ENCODE measurements around the gene ADGRL2.

The ADGRL2 gene

GRCh38 chr1:81844477-81844876, 43.7 kb downstream of the ADGRL2 start:
- Histone ChIP-seq H2BK15ac (replicated peaks; ENCODE audit: low read depth) (no peak overlapping the region), H3K27me3 (ENCODE audit: insufficient read depth, low read length, poor library complexity) (no peaks in the 10 kb centered on the region), H3K4me1 (ENCODE audit: control insufficient read depth, low read depth, low read length) (no peaks in the 10 kb centered on the region), H3K18ac (ENCODE audit: low read length) (no peak overlapping the region), H3K9ac (ENCODE audit: low read length) (no peak overlapping the region), H3K4ac (ENCODE audit: low read depth, low read length) (no peak overlapping the region), H2AK5ac (ENCODE audit: low read length) (no peak overlapping the region), H2BK5ac (ENCODE audit: low read length) (no peak overlapping the region), H4K8ac (ENCODE audit: low read depth, low read length) (no peak overlapping the region), H3K79me2 (ENCODE audit: control insufficient read depth, insufficient read depth, low read length) (peaks cover 3% of the 10 kb centered on the region), H2BK120ac (ENCODE audit: low read depth, low read length) (no peak overlapping the region), H3K56ac (ENCODE audit: low read length) (no peak overlapping the region), H3K36me3 (ENCODE audit: control insufficient read depth, insufficient read depth, low read length) (no peaks in the 10 kb centered on the region), H3K27ac (ENCODE audit: low read depth, low read length) (no peak overlapping the region), H3K4me3 (ENCODE audit: low read length) (no peak overlapping the region), H3K79me1 (ENCODE audit: low read length) (peaks cover 4% of the 10 kb centered on the region), H3K23ac (ENCODE audit: low read length) (no peak overlapping the region), H4K5ac (ENCODE audit: low read length) (no peak overlapping the region), H3K4me2 (ENCODE audit: low read length) (no peak overlapping the region)
- no CpG with 5 or more reads among the region's 2 CpGs for WGBS (ENCODE audit: extremely low coverage, insufficient coverage, low lambda C conversion rate)
- no peak for DNase-seq

- Histone ChIP-seq H3K9ac (ENCODE audit: low read length) (no peak overlapping the region), H4K5ac (ENCODE audit: low read length) (no peak overlapping the region), H2BK15ac (replicated peaks; ENCODE audit: low read depth) (no peak overlapping the region), H3K4ac (ENCODE audit: low read depth, low read length) (no peak overlapping the region), H3K4me2 (ENCODE audit: low read length) (no peak overlapping the region), H3K4me1 (ENCODE audit: control insufficient read depth, low read depth, low read length) (peaks cover 3% of the 10 kb centered on the region), H3K23ac (ENCODE audit: low read length) (no peak overlapping the region), H3K18ac (ENCODE audit: low read length) (no peak overlapping the region), H2BK120ac (ENCODE audit: low read depth, low read length) (no peak overlapping the region), H3K27me3 (ENCODE audit: insufficient read depth, low read length, poor library complexity) (no peaks in the 10 kb centered on the region), H3K4me3 (ENCODE audit: low read length) (no peak overlapping the region), H3K36me3 (ENCODE audit: control insufficient read depth, insufficient read depth, low read length) (no peaks in the 10 kb centered on the region), H3K56ac (ENCODE audit: low read length) (no peak overlapping the region), H2AK5ac (ENCODE audit: low read length) (no peak overlapping the region), H3K79me2 (ENCODE audit: control insufficient read depth, insufficient read depth, low read length) (peaks cover 3% of the 10 kb centered on the region), H3K79me1 (ENCODE audit: low read length) (peaks cover 2% of the 10 kb centered on the region), H3K27ac (ENCODE audit: low read depth, low read length) (no peak overlapping the region), H4K8ac (ENCODE audit: low read depth, low read length) (no peak overlapping the region), H2BK5ac (ENCODE audit: low read length) (no peak overlapping the region)
- DNase-seq, result no peak
- no CpG with 5 or more reads among the region's 1 CpG for WGBS (ENCODE audit: extremely low coverage, insufficient coverage, low lambda C conversion rate)
Observed at GRCh38 chr1:81846630-81847029, 45.9 kb downstream of the ADGRL2 start.

- no CpG with 5 or more reads among the region's 2 CpGs for WGBS (ENCODE audit: extremely low coverage, insufficient coverage, low lambda C conversion rate)
- DNase-seq, result no peak
- H2AK5ac ChIP-seq (ENCODE audit: low read length), result no peak overlapping the region
- H3K4me1 ChIP-seq (ENCODE audit: control insufficient read depth, low read depth, low read length), result peaks cover 3% of the 10 kb centered on the region
- no peak overlapping the region for H3K27ac ChIP-seq (ENCODE audit: low read depth, low read length)
- no peak overlapping the region for H2BK120ac ChIP-seq (ENCODE audit: low read depth, low read length)
- H3K4ac ChIP-seq (ENCODE audit: low read depth, low read length), result no peak overlapping the region
- H3K27me3 ChIP-seq (ENCODE audit: insufficient read depth, low read length, poor library complexity), result no peaks in the 10 kb centered on the region
- H3K23ac ChIP-seq (ENCODE audit: low read length), result no peak overlapping the region
- H4K5ac ChIP-seq (ENCODE audit: low read length), result no peak overlapping the region
- H3K79me2 ChIP-seq (ENCODE audit: control insufficient read depth, insufficient read depth, low read length), result no peaks in the 10 kb centered on the region
- H2BK5ac ChIP-seq (ENCODE audit: low read length), result no peak overlapping the region
- H3K56ac ChIP-seq (ENCODE audit: low read length), result no peak overlapping the region
- H3K36me3 ChIP-seq (ENCODE audit: control insufficient read depth, insufficient read depth, low read length), result no peaks in the 10 kb centered on the region
- H3K18ac ChIP-seq (ENCODE audit: low read length), result no peak overlapping the region
- H4K8ac ChIP-seq (ENCODE audit: low read depth, low read length), result no peak overlapping the region
- H3K4me3 ChIP-seq (ENCODE audit: low read length), result no peak overlapping the region
- H3K79me1 ChIP-seq (ENCODE audit: low read length), result no peaks in the 10 kb centered on the region
- no peak overlapping the region for H3K4me2 ChIP-seq (ENCODE audit: low read length)
- no peak overlapping the region for H3K9ac ChIP-seq (ENCODE audit: low read length)
- H2BK15ac ChIP-seq (replicated peaks; ENCODE audit: low read depth), result no peak overlapping the region
Observed at GRCh38 chr1:81847063-81847462, 46.3 kb downstream of the ADGRL2 start.

GRCh38 chr1:81848880-81849682, 48.3 kb downstream of the ADGRL2 start:
- Histone ChIP-seq H3K4me2 (ENCODE audit: low read length) (no peak overlapping the region), H3K79me1 (ENCODE audit: low read length) (peaks cover 2% of the 10 kb centered on the region), H2BK5ac (ENCODE audit: low read length) (no peak overlapping the region), H3K4me1 (ENCODE audit: control insufficient read depth, low read depth, low read length) (peaks cover 3% of the 10 kb centered on the region), H3K79me2 (ENCODE audit: control insufficient read depth, insufficient read depth, low read length) (peaks cover 3% of the 10 kb centered on the region), H3K4ac (ENCODE audit: low read depth, low read length) (no peak overlapping the region), H4K8ac (ENCODE audit: low read depth, low read length) (no peak overlapping the region), H3K27ac (ENCODE audit: low read depth, low read length) (no peak overlapping the region), H2BK120ac (ENCODE audit: low read depth, low read length) (no peak overlapping the region), H3K27me3 (ENCODE audit: insufficient read depth, low read length, poor library complexity) (no peaks in the 10 kb centered on the region), H3K23ac (ENCODE audit: low read length) (no peak overlapping the region), H3K9ac (ENCODE audit: low read length) (no peak overlapping the region), H4K5ac (ENCODE audit: low read length) (no peak overlapping the region), H3K56ac (ENCODE audit: low read length) (no peak overlapping the region), H3K18ac (ENCODE audit: low read length) (no peak overlapping the region), H2AK5ac (ENCODE audit: low read length) (no peak overlapping the region), H3K4me3 (ENCODE audit: low read length) (no peak overlapping the region), H3K36me3 (ENCODE audit: control insufficient read depth, insufficient read depth, low read length) (no peaks in the 10 kb centered on the region), H2BK15ac (replicated peaks; ENCODE audit: low read depth) (no peak overlapping the region)
- DNase-seq, result peak; percentile 93
- WGBS (ENCODE audit: extremely low coverage, insufficient coverage, low lambda C conversion rate), result no CpG with 5 or more reads among the region's 5 CpGs

GRCh38 chr1:81850031-81850430, 49.3 kb downstream of the ADGRL2 start:
- Histone ChIP-seq H2AK5ac (ENCODE audit: low read length) (no peak overlapping the region), H3K79me1 (ENCODE audit: low read length) (peaks cover 5% of the 10 kb centered on the region), H3K36me3 (ENCODE audit: control insufficient read depth, insufficient read depth, low read length) (no peaks in the 10 kb centered on the region), H3K23ac (ENCODE audit: low read length) (no peak overlapping the region), H3K79me2 (ENCODE audit: control insufficient read depth, insufficient read depth, low read length) (peaks cover 7% of the 10 kb centered on the region), H3K4me2 (ENCODE audit: low read length) (no peak overlapping the region), H2BK15ac (replicated peaks; ENCODE audit: low read depth) (no peak overlapping the region), H3K27ac (ENCODE audit: low read depth, low read length) (no peak overlapping the region), H3K27me3 (ENCODE audit: insufficient read depth, low read length, poor library complexity) (no peaks in the 10 kb centered on the region), H3K9ac (ENCODE audit: low read length) (peak overlapping the region; percentile 16), H3K18ac (ENCODE audit: low read length) (no peak overlapping the region), H3K56ac (ENCODE audit: low read length) (no peak overlapping the region), H3K4me3 (ENCODE audit: low read length) (no peak overlapping the region), H4K8ac (ENCODE audit: low read depth, low read length) (no peak overlapping the region), H3K4ac (ENCODE audit: low read depth, low read length) (no peak overlapping the region), H4K5ac (ENCODE audit: low read length) (no peak overlapping the region), H2BK5ac (ENCODE audit: low read length) (no peak overlapping the region), H3K4me1 (ENCODE audit: control insufficient read depth, low read depth, low read length) (peaks cover 3% of the 10 kb centered on the region), H2BK120ac (ENCODE audit: low read depth, low read length) (no peak overlapping the region)
- WGBS (ENCODE audit: extremely low coverage, insufficient coverage, low lambda C conversion rate), result no CpG with 5 or more reads among the region's 3 CpGs
- DNase-seq, result peak; percentile 20

GRCh38 chr1:81850495-81850894, 49.8 kb downstream of the ADGRL2 start:
- Histone ChIP-seq H3K56ac (ENCODE audit: low read length) (no peak overlapping the region), H2BK15ac (replicated peaks; ENCODE audit: low read depth) (no peak overlapping the region), H3K23ac (ENCODE audit: low read length) (no peak overlapping the region), H3K27ac (ENCODE audit: low read depth, low read length) (no peak overlapping the region), H3K4me2 (ENCODE audit: low read length) (no peak overlapping the region), H2AK5ac (ENCODE audit: low read length) (no peak overlapping the region), H3K9ac (ENCODE audit: low read length) (no peak overlapping the region), H2BK5ac (ENCODE audit: low read length) (no peak overlapping the region), H3K79me1 (ENCODE audit: low read length) (peaks cover 5% of the 10 kb centered on the region), H3K27me3 (ENCODE audit: insufficient read depth, low read length, poor library complexity) (no peaks in the 10 kb centered on the region), H4K8ac (ENCODE audit: low read depth, low read length) (no peak overlapping the region), H3K79me2 (ENCODE audit: control insufficient read depth, insufficient read depth, low read length) (peaks cover 7% of the 10 kb centered on the region), H3K18ac (ENCODE audit: low read length) (no peak overlapping the region), H2BK120ac (ENCODE audit: low read depth, low read length) (no peak overlapping the region), H3K36me3 (ENCODE audit: control insufficient read depth, insufficient read depth, low read length) (no peaks in the 10 kb centered on the region), H3K4me3 (ENCODE audit: low read length) (no peak overlapping the region), H4K5ac (ENCODE audit: low read length) (no peak overlapping the region), H3K4ac (ENCODE audit: low read depth, low read length) (no peak overlapping the region), H3K4me1 (ENCODE audit: control insufficient read depth, low read depth, low read length) (peaks cover 3% of the 10 kb centered on the region)
- DNase-seq, result no peak

Data from mesendoderm (in vitro differentiated cells).